Measurements from ENCODE around the gene SYNM.

SYNM gene

GRCh38 chr15:99168601-99169580 lies 64.0 kb downstream of the SYNM start:
- DNase-seq = no peak

GRCh38 chr15:99169769-99170311 lies 65.0 kb downstream of the SYNM start:
- DNase-seq = no peak

GRCh38 chr15:99170476-99171065 lies 65.7 kb downstream of the SYNM start:
- no peak for DNase-seq

GRCh38 chr15:99172171-99172570 lies 67.3 kb downstream of the SYNM start:
- DNase-seq = no peak

GRCh38 chr15:99172989-99173388 lies 68.1 kb downstream of the SYNM start:
- DNase-seq = no peak

GRCh38 chr15:99174567-99175395 lies 69.9 kb downstream of the SYNM start:
- DNase-seq = no peak

GRCh38 chr15:99176757-99177156 lies 71.9 kb downstream of the SYNM start:
- no peak for DNase-seq

- DNase-seq = no peak
Observed at GRCh38 chr15:99177679-99178078, 72.8 kb downstream of the SYNM start.

GRCh38 chr15:99180086-99180963 lies 75.4 kb downstream of the SYNM start:
- DNase-seq = no peak

- DNase-seq = no peak
Observed at GRCh38 chr15:99180964-99181306, 76.1 kb downstream of the SYNM start.

GRCh38 chr15:99181545-99181971 lies 76.7 kb downstream of the SYNM start:
- no peak for DNase-seq

GRCh38 chr15:99182791-99183190 lies 77.9 kb downstream of the SYNM start:
- DNase-seq = no peak

Measured in T-helper 1 cell (primary cell).